Activated naive CD4-positive, alpha-beta T cell treated with anti-CD3 and anti-CD28 coated beads, Interleukin-2, amount 50 U/mL, for 16 hours (primary cell): ENCODE data around the gene INO80C.

Experiments used
- DNase-seq: peaks from one replicate; pipeline ENCODE4 v3.0.0-alpha.2; 2020

INO80C gene

GRCh38 chr18:35497370-35498197, at the start of gene INO80C:
TSS of gene INO80C (minus strand) at chr18:35497960. CDS start at chr18:35497874, 86 bp downstream.
- DNase-seq = peak; percentile 94

- no peak for DNase-seq
Observed at GRCh38 chr18:35547008-35547605, 49.3 kb upstream of the INO80C start.

- no peak for DNase-seq
Observed at GRCh38 chr18:35542356-35542755, 44.6 kb upstream of the INO80C start.

- DNase-seq = no peak
Observed at GRCh38 chr18:35535297-35535696, 37.5 kb upstream of the INO80C start.

GRCh38 chr18:35533916-35534405, 36.2 kb upstream of the INO80C start:
- DNase-seq = no peak

- DNase-seq = no peak
Observed at GRCh38 chr18:35528749-35529274, 31.1 kb upstream of the INO80C start.

GRCh38 chr18:35526495-35527059, 28.8 kb upstream of the INO80C start:
- no peak for DNase-seq

- DNase-seq = no peak
Observed at GRCh38 chr18:35525795-35526494, 28.2 kb upstream of the INO80C start.

GRCh38 chr18:35524226-35524625, 26.5 kb upstream of the INO80C start:
- no peak for DNase-seq

GRCh38 chr18:35522130-35522959, 24.6 kb upstream of the INO80C start:
- DNase-seq = no peak

GRCh38 chr18:35521133-35521532, 23.4 kb upstream of the INO80C start:
- DNase-seq = no peak

- DNase-seq = no peak
Observed at GRCh38 chr18:35519148-35519899, 21.6 kb upstream of the INO80C start.

- DNase-seq = no peak
Observed at GRCh38 chr18:35517715-35518114, 20.0 kb upstream of the INO80C start.

GRCh38 chr18:35516789-35517188, 19.0 kb upstream of the INO80C start:
- DNase-seq = no peak

- no peak for DNase-seq
Observed at GRCh38 chr18:35516351-35516750, 18.6 kb upstream of the INO80C start.

- no peak for DNase-seq
Observed at GRCh38 chr18:35515460-35516130, 17.8 kb upstream of the INO80C start.

GRCh38 chr18:35514752-35515459, 17.1 kb upstream of the INO80C start:
- DNase-seq = no peak

GRCh38 chr18:35514283-35514682, 16.5 kb upstream of the INO80C start:
- DNase-seq = no peak

GRCh38 chr18:35513181-35513936, 15.6 kb upstream of the INO80C start:
- DNase-seq = no peak
